ENCODE measurements around the gene RAP1B. TPM values are rescaled to one million over a fixed set of nuclear protein-coding genes. Genes with fewer than 3 reads are reported as not detected.
"Not testable (repeated sequence)": the region's sequence is repeated elsewhere in the genome, so short reads cannot be mapped to it uniquely, and the experiment has no call there.

Gene RAP1B
- total and polyA plus RNA-seq, 2 donors (not counting 1 experiment from before 2014, with no cell fraction given), result 54.5 to 159 TPM

DNA sequence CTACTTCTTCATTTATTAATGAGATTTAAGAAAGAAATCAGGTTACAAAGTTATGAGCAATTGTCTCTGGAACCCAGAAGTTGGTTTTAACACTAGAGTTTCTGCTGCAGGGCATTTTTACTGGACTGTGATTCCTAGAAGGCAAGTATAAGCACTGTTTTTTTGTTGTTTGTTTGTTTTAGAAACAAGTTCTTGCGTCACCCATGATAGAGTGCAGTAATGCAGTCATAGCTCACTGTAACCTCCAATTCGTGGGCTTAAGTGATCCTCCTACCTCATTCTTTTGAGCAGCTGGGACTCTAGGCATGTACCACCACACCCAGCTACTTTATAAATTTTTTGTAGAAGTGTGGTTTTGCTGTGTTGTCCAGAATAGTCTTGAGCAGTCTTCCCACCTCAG, 25.6 kb downstream of the RAP1B start:
- Histone ChIP-seq H3K27ac (ENCODE audit: low read length in 2 of 2) (peak overlapping the region in 1 of 2 donors; percentile 59), H4K20me1 (ENCODE audit: control insufficient read depth, insufficient read depth, low read length, poor library complexity, severe bottlenecking) (peaks cover 82% of the 10 kb centered on the region), H3K9ac (ENCODE audit: low read length) (no peak overlapping the region), H3K4me1 (ENCODE audit: control insufficient read depth in 2 of 2, insufficient read depth in 2 of 2, low read length in 2 of 2) (peaks cover 66 to 82% of the 10 kb centered on the region in 2 donors), H3K36me3 (replicated peaks in 1 of 2; ENCODE audit: control extremely low read depth in 1 of 2, control insufficient read depth in 1 of 2, extremely low read depth in 1 of 2, insufficient read depth in 2 of 2, low read length in 1 of 2) (no peaks in the 10 kb centered on the region), H3K27me3 (replicated peaks in 1 of 4; ENCODE audit: control extremely low read depth in 1 of 4, control insufficient read depth in 3 of 4, insufficient read depth in 4 of 4, low read length in 3 of 4) (no peaks in the 10 kb centered on the region), H3K4me3 (ENCODE audit: control extremely low read depth in 1 of 5, extremely low read depth in 1 of 5, insufficient read depth in 1 of 5, low read depth in 2 of 5, low read length in 4 of 5) (no peak overlapping the region), H2AFZ (ENCODE audit: insufficient read depth, low read depth, low read length, poor library complexity, severe bottlenecking) (no peak overlapping the region), H3K79me2 (ENCODE audit: control insufficient read depth, insufficient read depth, low read length) (peaks cover 99% of the 10 kb centered on the region), H3K9me3 (ENCODE audit: control extremely low read depth in 1 of 3, control insufficient read depth in 2 of 3, insufficient read depth in 1 of 3, low read length in 2 of 3) (no peaks in the 10 kb centered on the region), H3K4me2 (replicated peaks; ENCODE audit: low read depth, low read length, poor library complexity, severe bottlenecking) (peak overlapping the region; percentile 11)
- intact Hi-C loops (cut with micrococcal nuclease), result no loop called here
- Mint-ChIP-seq H3K4me1 (peaks cover 85% of the 10 kb centered on the region), H3K27ac (peak overlapping the region; percentile 48), H3K4me3 (peak overlapping the region; percentile 35), H3K9me3 (ENCODE audit: insufficient read depth) (no peaks in the 10 kb centered on the region), H3K27me3 (no peaks in the 10 kb centered on the region)
- ATAC-seq (ENCODE audit: low read depth) (no peak), DNase-seq (no peak)
- POLR2A ChIA-PET, result no interaction called here
- TF ChIP-seq, protein P1, sequence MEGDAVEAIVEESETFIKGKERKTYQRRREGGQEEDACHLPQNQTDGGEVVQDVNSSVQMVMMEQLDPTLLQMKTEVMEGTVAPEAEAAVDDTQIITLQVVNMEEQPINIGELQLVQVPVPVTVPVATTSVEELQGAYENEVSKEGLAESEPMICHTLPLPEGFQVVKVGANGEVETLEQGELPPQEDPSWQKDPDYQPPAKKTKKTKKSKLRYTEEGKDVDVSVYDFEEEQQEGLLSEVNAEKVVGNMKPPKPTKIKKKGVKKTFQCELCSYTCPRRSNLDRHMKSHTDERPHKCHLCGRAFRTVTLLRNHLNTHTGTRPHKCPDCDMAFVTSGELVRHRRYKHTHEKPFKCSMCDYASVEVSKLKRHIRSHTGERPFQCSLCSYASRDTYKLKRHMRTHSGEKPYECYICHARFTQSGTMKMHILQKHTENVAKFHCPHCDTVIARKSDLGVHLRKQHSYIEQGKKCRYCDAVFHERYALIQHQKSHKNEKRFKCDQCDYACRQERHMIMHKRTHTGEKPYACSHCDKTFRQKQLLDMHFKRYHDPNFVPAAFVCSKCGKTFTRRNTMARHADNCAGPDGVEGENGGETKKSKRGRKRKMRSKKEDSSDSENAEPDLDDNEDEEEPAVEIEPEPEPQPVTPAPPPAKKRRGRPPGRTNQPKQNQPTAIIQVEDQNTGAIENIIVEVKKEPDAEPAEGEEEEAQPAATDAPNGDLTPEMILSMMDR (IDR thresholded peaks at IDR 0.05), result no peak
- TF ChIP-seq EZH2 (IDR thresholded peaks at IDR 0.05; ENCODE audit: borderline replicate concordance, insufficient read depth, low read depth, low read length, poor library complexity, severe bottlenecking), result no peak
- CTCF ChIA-PET, result interaction anchor here (0.7 to 1.2 kb wide), 2 partner anchors 23 to 308 kb away, joined by 3 to 4 read pairs; no protein-coding TSS in a partner anchor
- no CpG with 5 or more reads among the region's 2 CpGs for WGBS (ENCODE audit: insufficient coverage)

DNA sequence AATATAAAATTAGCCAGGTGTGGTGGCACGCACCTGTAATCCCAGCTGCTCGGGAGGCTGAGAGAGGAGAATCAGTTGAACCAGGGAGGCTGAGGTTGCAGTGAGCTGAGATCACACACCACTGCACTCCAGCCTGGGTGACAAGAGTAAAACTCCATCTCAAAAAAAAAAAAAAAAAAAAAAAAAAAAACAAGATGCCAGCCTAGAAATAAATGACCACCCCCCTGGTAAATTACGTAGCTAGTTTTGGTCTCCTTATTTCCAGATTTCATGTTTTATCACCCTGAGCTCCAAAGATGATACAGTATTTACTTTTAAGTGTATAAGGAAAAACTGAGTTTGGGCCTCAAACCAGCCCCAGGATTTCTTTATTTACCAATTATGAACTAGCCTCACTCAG, 26.7 kb downstream of the RAP1B start:
- H3K27me3 Mint-ChIP-seq; H2AFZ ChIP-seq (ENCODE audit: insufficient read depth, low read depth, low read length, poor library complexity, severe bottlenecking); DNase-seq; H3K36me3 ChIP-seq (replicated peaks in 1 of 2; ENCODE audit: control extremely low read depth in 1 of 2, control insufficient read depth in 1 of 2, extremely low read depth in 1 of 2, insufficient read depth in 2 of 2, low read length in 1 of 2); H3K9ac ChIP-seq (ENCODE audit: low read length); H3K9me3 ChIP-seq (ENCODE audit: control extremely low read depth in 1 of 3, control insufficient read depth in 2 of 3, insufficient read depth in 1 of 3, low read length in 2 of 3); H3K4me3 ChIP-seq (ENCODE audit: control extremely low read depth in 1 of 5, extremely low read depth in 1 of 5, insufficient read depth in 1 of 5, low read depth in 2 of 5, low read length in 4 of 5); ATAC-seq (ENCODE audit: low read depth); intact Hi-C loops (cut with micrococcal nuclease); H3K9me3 Mint-ChIP-seq (ENCODE audit: insufficient read depth); H3K27me3 ChIP-seq (replicated peaks in 1 of 4; ENCODE audit: control extremely low read depth in 1 of 4, control insufficient read depth in 3 of 4, insufficient read depth in 4 of 4, low read length in 3 of 4): not testable (repeated sequence)
- H3K27ac Mint-ChIP-seq, result peak overlapping the region; percentile 75
- peak overlapping the region in 1 of 2 donors; percentile 70 for H3K27ac ChIP-seq (ENCODE audit: low read length in 2 of 2)
- peak overlapping the region; percentile 51 for H3K4me2 ChIP-seq (replicated peaks; ENCODE audit: low read depth, low read length, poor library complexity, severe bottlenecking)
- WGBS (ENCODE audit: insufficient coverage), result no CpG with 5 or more reads among the region's 3 CpGs
- CTCF ChIA-PET, result interaction anchor here (0.6 kb wide), 1 partner anchor 351 kb away, joined by 3 read pairs; no protein-coding TSS in a partner anchor
- peaks cover 99% of the 10 kb centered on the region for H3K79me2 ChIP-seq (ENCODE audit: control insufficient read depth, insufficient read depth, low read length)
- POLR2A ChIA-PET, result interaction anchor here (0.7 kb wide), 1 partner anchor 27 kb away, joined by 5 read pairs; the partner anchor contains the start of gene RAP1B
- peaks cover 65 to 80% of the 10 kb centered on the region in 2 donors for H3K4me1 ChIP-seq (ENCODE audit: control insufficient read depth in 2 of 2, insufficient read depth in 2 of 2, low read length in 2 of 2)
- H3K4me3 Mint-ChIP-seq, result peak overlapping the region; percentile 24
- H4K20me1 ChIP-seq (ENCODE audit: control insufficient read depth, insufficient read depth, low read length, poor library complexity, severe bottlenecking), result peaks cover 83% of the 10 kb centered on the region
- H3K4me1 Mint-ChIP-seq, result peaks cover 88% of the 10 kb centered on the region

Data from B cell (primary cell).